Keratinocyte (primary cell): Measurements from ENCODE around the gene ABCB9. TPM values are rescaled to one million over a fixed set of nuclear protein-coding genes. Genes with fewer than 3 reads are reported as not detected.

Experiments used
- DNase-seq: peaks from one replicate; pipeline ENCODE4 v3.0.0-alpha.2; 2011; ENCODE audit warnings: low read depth, missing footprints, low spot score
- FAIRE-seq: peaks from 2 replicates; lab custom pipeline; 2011; peaks lifted over from hg19 to GRCh38; lab: Jason Lieb, UNC
- H2AFZ ChIP-seq: 2 replicates; pipeline ENCODE4 v1.6.0; 2012; ENCODE audit warnings: low read length, control low read depth, inconsistent platforms; ENCODE audit not compliant: control insufficient read depth
- H3K27ac ChIP-seq: 2 replicates; pipeline ENCODE4 v1.5.1; 2011; ENCODE audit warnings: low read length; ENCODE audit not compliant: control insufficient read depth, insufficient read depth
- H3K27me3 ChIP-seq: 3 replicates; pipeline ENCODE4 v1.6.0; 2011; ENCODE audit warnings: low read length; ENCODE audit not compliant: control insufficient read depth, insufficient read depth; ENCODE audit errors: extremely low read depth
- H3K36me3 ChIP-seq, 2 experiments: 2 replicates in 1 of 2; 3 replicates in 1 of 2; pipeline ENCODE4 v1.5.1; 2011; ENCODE audit warnings: low read length in 2 of 2, mild to moderate bottlenecking in 1 of 2; ENCODE audit not compliant: control insufficient read depth in 2 of 2, insufficient read depth in 2 of 2; ENCODE audit errors: extremely low read depth in 1 of 2
- H3K4me1 ChIP-seq: 3 replicates; pipeline ENCODE4 v1.5.1; 2011; ENCODE audit warnings: low read length; ENCODE audit not compliant: control insufficient read depth, insufficient read depth; ENCODE audit errors: extremely low read depth
- H3K4me2 ChIP-seq: 3 replicates; pipeline ENCODE4 v1.6.0; 2011; ENCODE audit warnings: low read depth, low read length; ENCODE audit not compliant: control insufficient read depth, insufficient read depth; ENCODE audit errors: extremely low read depth
- H3K4me3 ChIP-seq, 3 experiments: fragments of 200-600 bp in 1 of 3; sonication (generic) in 1 of 3; 2 replicates in 2 of 3; 3 replicates in 1 of 3; pipeline ENCODE4 v1.5.1; 2011 to 2016; ENCODE audit warnings: low read length in 3 of 3, mild to moderate bottlenecking in 3 of 3, control low read depth in 2 of 3, inconsistent platforms in 1 of 3, low read depth in 1 of 3, mixed read lengths in 1 of 3, mixed run types in 1 of 3, moderate library complexity in 1 of 3; ENCODE audit not compliant: control insufficient read depth in 2 of 3, insufficient read depth in 2 of 3; ENCODE audit errors: extremely low read depth in 1 of 3
- H3K79me2 ChIP-seq: 2 replicates; pipeline ENCODE4 v1.6.0; 2012; ENCODE audit warnings: low read length; ENCODE audit not compliant: control insufficient read depth, insufficient read depth
- H3K9ac ChIP-seq: 3 replicates; pipeline ENCODE4 v1.6.0; 2011; ENCODE audit warnings: low read length; ENCODE audit not compliant: control insufficient read depth, insufficient read depth; ENCODE audit errors: extremely low read depth
- H3K9me1 ChIP-seq: 3 replicates; pipeline ENCODE4 v1.6.0; 2011; ENCODE audit warnings: low read length; ENCODE audit not compliant: control insufficient read depth, insufficient read depth; ENCODE audit errors: extremely low read depth
- H3K9me3 ChIP-seq: 2 replicates; pipeline ENCODE4 v1.5.1; 2012; ENCODE audit warnings: low read depth, low read length; ENCODE audit not compliant: control insufficient read depth
- H4K20me1 ChIP-seq: 3 replicates; pipeline ENCODE4 v1.6.0; 2011; ENCODE audit warnings: low read length; ENCODE audit not compliant: control insufficient read depth, insufficient read depth; ENCODE audit errors: extremely low read depth
- EZH2 ChIP-seq: IDR thresholded peaks from one replicate; pipeline ENCODE4 v1.6.1; 2012; ENCODE audit warnings: inconsistent platforms, mild to moderate bottlenecking, low read length, moderate library complexity
- dilution Hi-C: fragments of 300-500 bp; cut with MboI; formaldehyde crosslinking; loops from one replicate; pipeline ENCODE4 v1.7.0; 2020; ENCODE audit warnings: low sequenced_read_pairs; ENCODE audit not compliant: extremely low pct_ligation_motif_present
- polyA plus RNA-seq, 5 experiments: library from polyadenylated mRNA; depleted of rRNA in 3 of 5; stranded (reverse) in 3 of 5; stranded (forward) in 1 of 5; unstranded in 1 of 5; fragments of >200 nt; gene quantifications; 1 replicate in 1 of 5; 2 replicates in 3 of 5; 3 replicates in 1 of 5; pipeline versions ENCODE4 v1.2.1 to v1.2.3, GENCODE V29; 2011 to 2012; ENCODE audit warnings: missing spikeins in 2 of 5, low read depth in 1 of 5, low replicate concordance in 1 of 5
- TF ChIP-seq, protein P1 (sequence below), 3 experiments: IDR thresholded peaks in 1 of 3; conservative IDR thresholded peaks in 1 of 3; optimal IDR thresholded peaks in 1 of 3; 2 replicates in 2 of 3; 3 replicates in 1 of 3; pipeline versions ENCODE3 to v1.5.1; 2011; ENCODE audit warnings: low read length in 3 of 3, mild to moderate bottlenecking in 3 of 3, moderate library complexity in 2 of 3, control low read depth in 1 of 3, inconsistent platforms in 1 of 3; ENCODE audit not compliant: insufficient read depth in 2 of 3; ENCODE audit errors: extremely low read depth in 1 of 3

ABCB9 gene
- polyA plus RNA-seq, 1 donor (not counting 4 experiments of a cell fraction or from before 2014, with no cell fraction given): 4.0 TPM

DNA sequence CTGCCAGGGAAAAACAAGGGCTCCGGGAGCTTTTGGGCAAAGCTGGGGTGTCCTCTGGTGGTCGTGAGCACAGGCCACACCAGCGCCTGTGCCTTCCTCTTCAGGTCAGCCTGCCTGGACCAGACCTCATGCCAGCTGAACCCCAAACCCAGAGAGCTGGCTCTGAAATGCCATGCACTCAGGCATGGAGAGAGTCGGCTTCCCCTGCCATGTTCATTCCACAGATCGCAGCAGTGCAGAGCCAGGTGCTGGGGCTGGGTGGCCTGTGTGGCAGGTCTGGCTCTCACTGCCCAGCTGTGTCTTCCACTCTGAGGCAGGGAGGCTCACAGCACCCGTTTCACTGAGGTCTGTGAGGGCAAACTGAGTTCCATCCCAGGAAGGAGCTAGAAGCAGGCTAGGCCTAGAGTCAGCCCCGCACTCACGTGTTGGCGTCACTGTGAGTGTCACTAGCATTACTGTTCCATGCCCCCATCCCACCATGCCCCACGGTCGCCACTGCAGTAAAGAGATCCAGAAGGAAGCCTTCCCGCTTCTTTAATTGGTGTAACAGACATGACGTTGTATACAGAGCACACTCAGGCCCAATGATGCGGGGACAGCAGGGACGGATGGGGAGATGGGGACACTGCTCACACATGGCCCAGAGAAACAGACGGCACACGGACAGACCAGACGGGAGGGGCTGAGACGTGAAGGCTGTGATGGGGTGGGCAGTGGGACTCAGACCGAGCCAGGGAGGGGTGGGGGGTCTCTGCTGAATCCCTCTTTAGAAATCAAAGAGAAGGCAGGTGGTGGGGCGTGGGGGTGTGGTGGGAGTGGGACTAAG lies 16.9 kb upstream of the ABCB9 start:
- peaks cover 13 to 21% of the 10 kb centered on the region in 2 experiments for H3K36me3 ChIP-seq
- no peak for DNase-seq
- no peaks in the 10 kb centered on the region for H3K9me3 ChIP-seq
- no peak for FAIRE-seq
- TF ChIP-seq, protein P1, sequence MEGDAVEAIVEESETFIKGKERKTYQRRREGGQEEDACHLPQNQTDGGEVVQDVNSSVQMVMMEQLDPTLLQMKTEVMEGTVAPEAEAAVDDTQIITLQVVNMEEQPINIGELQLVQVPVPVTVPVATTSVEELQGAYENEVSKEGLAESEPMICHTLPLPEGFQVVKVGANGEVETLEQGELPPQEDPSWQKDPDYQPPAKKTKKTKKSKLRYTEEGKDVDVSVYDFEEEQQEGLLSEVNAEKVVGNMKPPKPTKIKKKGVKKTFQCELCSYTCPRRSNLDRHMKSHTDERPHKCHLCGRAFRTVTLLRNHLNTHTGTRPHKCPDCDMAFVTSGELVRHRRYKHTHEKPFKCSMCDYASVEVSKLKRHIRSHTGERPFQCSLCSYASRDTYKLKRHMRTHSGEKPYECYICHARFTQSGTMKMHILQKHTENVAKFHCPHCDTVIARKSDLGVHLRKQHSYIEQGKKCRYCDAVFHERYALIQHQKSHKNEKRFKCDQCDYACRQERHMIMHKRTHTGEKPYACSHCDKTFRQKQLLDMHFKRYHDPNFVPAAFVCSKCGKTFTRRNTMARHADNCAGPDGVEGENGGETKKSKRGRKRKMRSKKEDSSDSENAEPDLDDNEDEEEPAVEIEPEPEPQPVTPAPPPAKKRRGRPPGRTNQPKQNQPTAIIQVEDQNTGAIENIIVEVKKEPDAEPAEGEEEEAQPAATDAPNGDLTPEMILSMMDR (optimal IDR thresholded peaks at IDR 0.05 in 1 of 3, IDR thresholded peaks at IDR 0.05 in 1 of 3, conservative IDR thresholded peaks at IDR 0.05 in 1 of 3; ENCODE audit: extremely low read depth in 1 of 3, insufficient read depth in 2 of 3, low read length in 3 of 3): no peak
- TF ChIP-seq EZH2: no peak
- peaks cover 2% of the 10 kb centered on the region for H3K9me1 ChIP-seq
- no peak overlapping the region for H2AFZ ChIP-seq
- H3K79me2 ChIP-seq: peaks cover 30% of the 10 kb centered on the region
- peaks cover 20% of the 10 kb centered on the region for H3K4me1 ChIP-seq
- no peak overlapping the region for H3K4me2 ChIP-seq
- no peak overlapping the region for H3K9ac ChIP-seq
- H3K4me3 ChIP-seq: no peak overlapping the region
- dilution Hi-C loops: no loop called here
- H3K27ac ChIP-seq: no peak overlapping the region
- H4K20me1 ChIP-seq: no peaks in the 10 kb centered on the region
- no peaks in the 10 kb centered on the region for H3K27me3 ChIP-seq

DNA sequence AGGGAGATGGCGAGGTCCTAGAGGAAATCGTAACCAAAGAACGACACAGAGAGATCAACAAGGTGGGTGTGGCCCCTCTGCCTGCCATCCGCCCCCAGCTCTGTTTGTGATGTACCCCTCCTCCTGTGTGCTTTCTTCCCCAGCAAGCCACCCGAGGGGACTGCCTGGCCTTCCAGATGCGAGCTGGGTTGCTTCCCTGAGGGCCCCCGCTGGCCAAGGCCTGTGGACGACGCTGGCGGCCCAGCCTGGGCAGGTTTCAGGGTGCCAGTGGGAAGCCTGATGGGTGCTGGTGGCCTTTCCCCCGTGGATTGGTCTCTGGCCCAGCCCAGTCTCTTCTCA lies 16.2 kb upstream of the ABCB9 start:
- Histone ChIP-seq H4K20me1 (no peaks in the 10 kb centered on the region), H3K36me3 (peaks cover 11 to 23% of the 10 kb centered on the region in 2 experiments), H3K9ac (no peak overlapping the region), H2AFZ (no peak overlapping the region), H3K9me1 (peaks cover 2% of the 10 kb centered on the region), H3K4me3 (no peak overlapping the region), H3K4me2 (no peak overlapping the region), H3K27me3 (no peaks in the 10 kb centered on the region), H3K79me2 (peaks cover 31% of the 10 kb centered on the region), H3K27ac (no peak overlapping the region), H3K4me1 (peaks cover 20% of the 10 kb centered on the region), H3K9me3 (no peaks in the 10 kb centered on the region)
- FAIRE-seq (no peak), DNase-seq (no peak)
- TF ChIP-seq EZH2: no peak
- TF ChIP-seq, protein P1 (optimal IDR thresholded peaks at IDR 0.05 in 1 of 3, IDR thresholded peaks at IDR 0.05 in 1 of 3, conservative IDR thresholded peaks at IDR 0.05 in 1 of 3; ENCODE audit: extremely low read depth in 1 of 3, insufficient read depth in 2 of 3, low read length in 3 of 3): no peak
- dilution Hi-C loops: no loop called here
